ENCODE measurements around the gene RDH8.

RDH8 gene

GRCh38 chr19:9971166-9971897 is 42.0 kb upstream of the RDH8 start:
- no peak overlapping the region for H3K4me3 ChIP-seq (replicated peaks; ENCODE audit: low read depth, low read length)
- TF ChIP-seq CTCF (IDR thresholded peaks at IDR 0.05; ENCODE audit: low read depth, low read length, missing control alignments): no peak
- DNase-seq (ENCODE audit: extremely low read depth, low read depth): no peak

- TF ChIP-seq CTCF (IDR thresholded peaks at IDR 0.05; ENCODE audit: low read depth, low read length, missing control alignments): no peak
- H3K4me3 ChIP-seq (replicated peaks; ENCODE audit: low read depth, low read length): no peak overlapping the region
- DNase-seq (ENCODE audit: extremely low read depth, low read depth): no peak
Measured at GRCh38 chr19:9972103-9972502, 41.2 kb upstream of the RDH8 start.

- no peak for DNase-seq (ENCODE audit: extremely low read depth, low read depth)
- H3K4me3 ChIP-seq (replicated peaks; ENCODE audit: low read depth, low read length): no peak overlapping the region
- TF ChIP-seq CTCF (IDR thresholded peaks at IDR 0.05; ENCODE audit: low read depth, low read length, missing control alignments): no peak
Measured at GRCh38 chr19:9981406-9982260, 31.6 kb upstream of the RDH8 start.

- no peak overlapping the region for H3K4me3 ChIP-seq (replicated peaks; ENCODE audit: low read depth, low read length)
- DNase-seq (ENCODE audit: extremely low read depth, low read depth): no peak
Measured at GRCh38 chr19:9986787-9987281, 26.4 kb upstream of the RDH8 start.

GRCh38 chr19:9989504-9989903 is 23.8 kb upstream of the RDH8 start:
- no peak for TF ChIP-seq CTCF (IDR thresholded peaks at IDR 0.05; ENCODE audit: low read depth, low read length, missing control alignments)
- no peak for DNase-seq (ENCODE audit: extremely low read depth, low read depth)
- H3K4me3 ChIP-seq (replicated peaks; ENCODE audit: low read depth, low read length): no peak overlapping the region

More at GRCh38 chr19:9986787-9987281, 26.4 kb upstream of the RDH8 start:
- TF ChIP-seq CTCF (IDR thresholded peaks at IDR 0.05; ENCODE audit: low read depth, low read length, missing control alignments): no peak

- TF ChIP-seq CTCF (IDR thresholded peaks at IDR 0.05; ENCODE audit: low read depth, low read length, missing control alignments): no peak
- no peak overlapping the region for H3K4me3 ChIP-seq (replicated peaks; ENCODE audit: low read depth, low read length)
- no peak for DNase-seq (ENCODE audit: extremely low read depth, low read depth)
Measured at GRCh38 chr19:9991425-9992191, 21.7 kb upstream of the RDH8 start.

All from HFF-Myc (cell line).